T-helper 1 cell treated with Interleukin-12 subunit alpha and Interleukin-12 subunit beta and Interleukin-4 antibody, amounts not matched to agents 30 μg/mL and 1 μg/mL, for 36 hours (primary cell): ENCODE data around the gene ARL6IP4.

Experiments
- H3K27ac Mint-ChIP-seq: one replicate; pipeline ENCODE4 v1.8.0; 2021; ENCODE audit warnings: mild to moderate bottlenecking, mixed read lengths
- H3K27me3 Mint-ChIP-seq: one replicate; pipeline ENCODE4 v1.8.0; 2021; ENCODE audit warnings: low read depth, mixed read lengths
- H3K36me3 Mint-ChIP-seq: one replicate; pipeline ENCODE4 v1.8.0; 2021; ENCODE audit warnings: low read depth, mixed read lengths
- H3K4me1 Mint-ChIP-seq: one replicate; pipeline ENCODE4 v1.8.0; 2021; ENCODE audit warnings: low read depth, mixed read lengths
- H3K4me3 Mint-ChIP-seq: one replicate; pipeline ENCODE4 v1.8.0; 2021; ENCODE audit warnings: mild to moderate bottlenecking, moderate library complexity, mixed read lengths
- H3K9me3 Mint-ChIP-seq: one replicate; pipeline ENCODE4 v1.8.0; 2021; ENCODE audit warnings: mixed read lengths

ARL6IP4 gene

GRCh38 chr12:122949816-122950675 is 30.4 kb upstream of the ARL6IP4 start:
- H3K4me1 Mint-ChIP-seq = peaks cover 30% of the 10 kb centered on the region
- no peaks in the 10 kb centered on the region for H3K9me3 Mint-ChIP-seq
- no peaks in the 10 kb centered on the region for H3K27me3 Mint-ChIP-seq
- no peak overlapping the region for H3K27ac Mint-ChIP-seq
- H3K4me3 Mint-ChIP-seq = no peak overlapping the region
- no peaks in the 10 kb centered on the region for H3K36me3 Mint-ChIP-seq

- Mint-ChIP-seq H3K4me3 (no peak overlapping the region), H3K27me3 (no peaks in the 10 kb centered on the region), H3K36me3 (no peaks in the 10 kb centered on the region), H3K9me3 (no peaks in the 10 kb centered on the region), H3K4me1 (peaks cover 20% of the 10 kb centered on the region), H3K27ac (no peak overlapping the region)
Observed at GRCh38 chr12:122951406-122951805, 29.1 kb upstream of the ARL6IP4 start.

- Mint-ChIP-seq H3K36me3 (no peaks in the 10 kb centered on the region), H3K4me3 (no peak overlapping the region), H3K27me3 (no peaks in the 10 kb centered on the region), H3K9me3 (no peaks in the 10 kb centered on the region), H3K4me1 (peaks cover 12% of the 10 kb centered on the region), H3K27ac (peak overlapping the region; percentile 26)
Observed at GRCh38 chr12:122951979-122952892, 28.2 kb upstream of the ARL6IP4 start.

GRCh38 chr12:122955156-122955555 is 25.3 kb upstream of the ARL6IP4 start:
- Mint-ChIP-seq H3K9me3 (no peaks in the 10 kb centered on the region), H3K27ac (no peak overlapping the region), H3K27me3 (no peaks in the 10 kb centered on the region), H3K4me3 (no peak overlapping the region), H3K4me1 (peaks cover 6% of the 10 kb centered on the region), H3K36me3 (no peaks in the 10 kb centered on the region)

- H3K27ac Mint-ChIP-seq = no peak overlapping the region
- H3K4me1 Mint-ChIP-seq = peaks cover 6% of the 10 kb centered on the region
- H3K9me3 Mint-ChIP-seq = no peaks in the 10 kb centered on the region
- H3K36me3 Mint-ChIP-seq = no peaks in the 10 kb centered on the region
- H3K27me3 Mint-ChIP-seq = no peaks in the 10 kb centered on the region
- no peak overlapping the region for H3K4me3 Mint-ChIP-seq
Observed at GRCh38 chr12:122956035-122956434, 24.4 kb upstream of the ARL6IP4 start.

- no peak overlapping the region for H3K4me3 Mint-ChIP-seq
- no peak overlapping the region for H3K27ac Mint-ChIP-seq
Observed at GRCh38 chr12:122958198-122958888, 22.1 kb upstream of the ARL6IP4 start.

GRCh38 chr12:122959566-122960192 is 20.8 kb upstream of the ARL6IP4 start:
- Mint-ChIP-seq H3K9me3 (no peaks in the 10 kb centered on the region), H3K4me3 (no peak overlapping the region), H3K36me3 (no peaks in the 10 kb centered on the region), H3K27me3 (no peaks in the 10 kb centered on the region), H3K4me1 (peaks cover 2% of the 10 kb centered on the region), H3K27ac (no peak overlapping the region)

More at GRCh38 chr12:122958198-122958888, 22.1 kb upstream of the ARL6IP4 start:
- Mint-ChIP-seq H3K4me1 (peaks cover 2% of the 10 kb centered on the region), H3K27me3 (no peaks in the 10 kb centered on the region), H3K9me3 (no peaks in the 10 kb centered on the region), H3K36me3 (no peaks in the 10 kb centered on the region)

- H3K27ac Mint-ChIP-seq = no peak overlapping the region
- peaks cover 5% of the 10 kb centered on the region for H3K4me1 Mint-ChIP-seq
- no peaks in the 10 kb centered on the region for H3K36me3 Mint-ChIP-seq
- no peak overlapping the region for H3K4me3 Mint-ChIP-seq
- H3K27me3 Mint-ChIP-seq = no peaks in the 10 kb centered on the region
- no peaks in the 10 kb centered on the region for H3K9me3 Mint-ChIP-seq
Observed at GRCh38 chr12:122960193-122960569, 20.3 kb upstream of the ARL6IP4 start.

GRCh38 chr12:122961531-122962329 is 18.8 kb upstream of the ARL6IP4 start:
- no peak overlapping the region for H3K27ac Mint-ChIP-seq
- no peaks in the 10 kb centered on the region for H3K9me3 Mint-ChIP-seq
- peaks cover 5% of the 10 kb centered on the region for H3K4me1 Mint-ChIP-seq
- H3K4me3 Mint-ChIP-seq = no peak overlapping the region
- no peaks in the 10 kb centered on the region for H3K27me3 Mint-ChIP-seq
- H3K36me3 Mint-ChIP-seq = no peaks in the 10 kb centered on the region

- Mint-ChIP-seq H3K4me1 (peaks cover 8% of the 10 kb centered on the region), H3K9me3 (no peaks in the 10 kb centered on the region), H3K27ac (no peak overlapping the region), H3K27me3 (no peaks in the 10 kb centered on the region), H3K4me3 (no peak overlapping the region), H3K36me3 (no peaks in the 10 kb centered on the region)
Observed at GRCh38 chr12:122963941-122964265, 16.6 kb upstream of the ARL6IP4 start.

GRCh38 chr12:122964439-122965257 is 15.8 kb upstream of the ARL6IP4 start:
- Mint-ChIP-seq H3K27ac (no peak overlapping the region), H3K9me3 (no peaks in the 10 kb centered on the region)

GRCh38 chr12:122965321-122965751 is 15.1 kb upstream of the ARL6IP4 start:
- Mint-ChIP-seq H3K27me3 (no peaks in the 10 kb centered on the region), H3K36me3 (no peaks in the 10 kb centered on the region), H3K4me3 (no peak overlapping the region), H3K27ac (no peak overlapping the region), H3K9me3 (no peaks in the 10 kb centered on the region), H3K4me1 (peaks cover 8% of the 10 kb centered on the region)

More at GRCh38 chr12:122964439-122965257, 15.8 kb upstream of the ARL6IP4 start:
- Mint-ChIP-seq H3K27me3 (no peaks in the 10 kb centered on the region), H3K4me3 (peak overlapping the region; percentile 74), H3K36me3 (no peaks in the 10 kb centered on the region), H3K4me1 (peaks cover 8% of the 10 kb centered on the region)
